IPS DF 6.9 (cell line): ENCODE data around the gene PROCA1.

Experiments used
- DNase-seq: peaks from one replicate; pipeline ENCODE4 v3.0.0-alpha.2; 2013; ENCODE audit warnings: low read depth, low spot score
- H3K27ac ChIP-seq: one replicate; pipeline ENCODE4 v1.5.1; 2013; ENCODE audit warnings: low read length, control low read depth
- H3K27me3 ChIP-seq: 2 replicates; pipeline ENCODE4 v1.6.1; 2013; ENCODE audit warnings: mild to moderate bottlenecking, low read length; ENCODE audit not compliant: control insufficient read depth, insufficient read depth
- H3K36me3 ChIP-seq: 2 replicates; pipeline ENCODE4 v1.6.1; 2013; ENCODE audit warnings: low read length; ENCODE audit not compliant: control insufficient read depth, insufficient read depth
- H3K4me1 ChIP-seq: 2 replicates; pipeline ENCODE4 v1.6.1; 2013; ENCODE audit warnings: low read length; ENCODE audit not compliant: control insufficient read depth, insufficient read depth
- H3K4me3 ChIP-seq: 2 replicates; pipeline ENCODE4 v1.5.1; 2013; ENCODE audit warnings: mild to moderate bottlenecking, low read length
- H3K9me3 ChIP-seq: 2 replicates; pipeline ENCODE4 v1.6.1; 2013; ENCODE audit warnings: low read length, inconsistent platforms; ENCODE audit not compliant: control insufficient read depth, insufficient read depth
- WGBS: extraction: QIAGEN DNeasy Blood & Tissue Kit; methylation state at CpG from one replicate; pipeline ENCODE4 v1.1.7; 2013; ENCODE audit warnings: mixed read lengths, missing lambda C conversion rate; ENCODE audit not compliant: insufficient read length, insufficient coverage; 5-methylcytosine and 5-hydroxymethylcytosine counted together

Gene PROCA1

DNA sequence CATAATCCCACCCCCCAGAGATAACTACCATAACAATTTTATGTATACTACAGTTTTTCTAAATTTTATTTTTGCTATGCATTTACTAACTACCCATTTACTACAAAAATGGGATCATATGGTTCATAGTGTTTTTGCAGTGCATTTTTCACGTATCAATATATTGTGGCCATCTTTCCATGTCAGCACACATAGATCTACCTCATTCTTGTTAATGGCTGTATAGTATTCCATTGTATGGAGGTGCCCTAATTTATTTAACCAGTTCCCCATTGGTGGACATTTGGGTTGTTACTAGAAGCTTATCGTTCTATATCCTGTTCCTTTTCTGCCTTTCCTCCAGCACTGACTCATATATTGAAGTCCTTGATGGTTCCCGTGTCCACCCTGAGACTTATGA, 22.7 kb downstream of the PROCA1 start:
- Histone ChIP-seq H3K9me3 (no peaks in the 10 kb centered on the region), H3K4me3 (no peak overlapping the region), H3K4me1 (no peaks in the 10 kb centered on the region), H3K27me3 (no peaks in the 10 kb centered on the region), H3K27ac (no peak overlapping the region), H3K36me3 (peaks cover 41% of the 10 kb centered on the region)
- no peak for DNase-seq
- WGBS: no CpG with 5 or more reads among the region's 3 CpGs

- no peak for DNase-seq
- Histone ChIP-seq H3K4me1 (no peaks in the 10 kb centered on the region), H3K27ac (no peak overlapping the region), H3K36me3 (peaks cover 38% of the 10 kb centered on the region), H3K9me3 (no peaks in the 10 kb centered on the region), H3K27me3 (no peaks in the 10 kb centered on the region), H3K4me3 (no peak overlapping the region)
- 100% methylated on average over 1 of the region's 4 CpGs for WGBS
Measured at GRCh38 chr17:28688481-28688880, 23.2 kb downstream of the PROCA1 start.

DNA sequence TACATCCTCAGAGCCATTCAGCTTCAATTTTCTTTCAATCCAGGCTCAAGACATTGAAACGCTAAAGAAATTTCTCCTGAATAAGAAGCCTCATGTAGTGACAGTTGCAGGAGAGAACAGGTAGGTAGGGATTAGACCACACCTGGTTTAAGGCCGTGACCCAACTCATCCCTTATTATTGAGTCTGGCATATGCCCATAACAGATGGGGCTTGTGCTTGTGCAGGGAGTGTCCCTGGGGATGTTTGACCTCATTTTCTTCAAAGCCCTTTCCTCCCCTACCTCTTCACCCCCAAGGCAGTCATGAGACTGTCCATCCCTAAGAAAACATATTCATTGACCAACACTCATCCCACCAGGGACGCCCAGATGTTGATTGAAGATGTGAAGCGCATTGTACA, 25.4 kb downstream of the PROCA1 start:
- Histone ChIP-seq H3K4me3 (no peak overlapping the region), H3K9me3 (no peaks in the 10 kb centered on the region), H3K36me3 (peaks cover 60% of the 10 kb centered on the region), H3K27ac (no peak overlapping the region), H3K4me1 (no peaks in the 10 kb centered on the region), H3K27me3 (no peaks in the 10 kb centered on the region)
- WGBS: no CpG with 5 or more reads among the region's 4 CpGs
- no peak for DNase-seq

GRCh38 chr17:28685366-28685765, 26.3 kb downstream of the PROCA1 start:
- Histone ChIP-seq H3K27ac (no peak overlapping the region), H3K9me3 (no peaks in the 10 kb centered on the region), H3K27me3 (no peaks in the 10 kb centered on the region), H3K4me1 (no peaks in the 10 kb centered on the region), H3K36me3 (peaks cover 57% of the 10 kb centered on the region), H3K4me3 (no peak overlapping the region)
- DNase-seq: no peak
- no CpG with 5 or more reads among the region's 5 CpGs for whole genome bisulfite sequencing

DNA sequence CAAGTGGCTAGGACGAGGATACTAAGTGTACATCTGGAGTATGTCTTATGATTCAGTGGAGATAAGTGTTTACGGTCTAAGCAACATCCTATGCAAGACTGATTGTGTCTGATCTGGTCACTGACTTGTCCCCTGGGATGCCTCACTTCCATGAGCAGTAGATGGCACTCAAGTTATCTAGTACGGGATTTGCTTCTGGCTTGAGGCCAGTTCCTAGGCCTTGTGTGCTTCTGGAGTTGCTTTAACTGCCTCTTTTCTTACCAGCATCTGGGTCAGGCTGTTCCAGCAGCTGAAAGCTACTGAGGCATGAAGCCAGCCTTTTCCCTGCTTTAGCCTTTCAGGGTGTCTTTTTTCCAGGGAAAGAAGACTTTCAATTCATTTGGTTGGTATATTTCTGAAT, 26.7 kb downstream of the PROCA1 start:
- Histone ChIP-seq H3K27ac (no peak overlapping the region), H3K36me3 (peaks cover 57% of the 10 kb centered on the region), H3K4me1 (no peaks in the 10 kb centered on the region), H3K27me3 (no peaks in the 10 kb centered on the region), H3K4me3 (no peak overlapping the region), H3K9me3 (no peaks in the 10 kb centered on the region)
- DNase-seq: no peak
- WGBS: no CpG with 5 or more reads among the region's 3 CpGs

- DNase-seq: no peak
- Histone ChIP-seq H3K4me1 (no peaks in the 10 kb centered on the region), H3K27me3 (no peaks in the 10 kb centered on the region), H3K27ac (no peak overlapping the region), H3K36me3 (peaks cover 63% of the 10 kb centered on the region), H3K9me3 (no peaks in the 10 kb centered on the region), H3K4me3 (no peak overlapping the region)
- no CpG with 5 or more reads among the region's 11 CpGs for WGBS
Measured at GRCh38 chr17:28682655-28683054, 29.0 kb downstream of the PROCA1 start.

DNA sequence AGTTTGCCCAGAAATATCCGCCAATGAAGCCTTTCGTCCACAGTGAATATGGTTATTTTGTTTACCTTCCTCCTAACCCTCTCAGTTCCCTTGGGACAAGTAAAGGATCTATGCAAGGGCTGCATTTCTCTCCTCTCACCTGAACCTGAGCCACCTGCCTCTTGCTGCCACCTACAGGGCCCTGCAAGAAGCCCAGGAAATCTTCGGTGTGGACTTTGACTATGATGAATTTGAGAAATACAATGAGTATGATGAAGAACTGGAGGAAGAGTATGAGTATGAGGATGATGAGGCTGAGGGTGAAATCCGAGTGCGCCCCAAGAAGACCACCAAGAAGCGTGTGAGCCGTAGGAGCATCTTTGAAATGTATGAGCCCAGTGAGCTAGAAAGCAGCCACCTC, 35.7 kb downstream of the PROCA1 start:
- no peak overlapping the region for H3K27ac ChIP-seq
- H3K4me3 ChIP-seq: no peak overlapping the region
- no peaks in the 10 kb centered on the region for H3K4me1 ChIP-seq
- DNase-seq: no peak
- WGBS: no CpG with 5 or more reads among the region's 7 CpGs
- no peaks in the 10 kb centered on the region for H3K27me3 ChIP-seq
- no peaks in the 10 kb centered on the region for H3K9me3 ChIP-seq
- H3K36me3 ChIP-seq: peaks cover 50% of the 10 kb centered on the region

DNA sequence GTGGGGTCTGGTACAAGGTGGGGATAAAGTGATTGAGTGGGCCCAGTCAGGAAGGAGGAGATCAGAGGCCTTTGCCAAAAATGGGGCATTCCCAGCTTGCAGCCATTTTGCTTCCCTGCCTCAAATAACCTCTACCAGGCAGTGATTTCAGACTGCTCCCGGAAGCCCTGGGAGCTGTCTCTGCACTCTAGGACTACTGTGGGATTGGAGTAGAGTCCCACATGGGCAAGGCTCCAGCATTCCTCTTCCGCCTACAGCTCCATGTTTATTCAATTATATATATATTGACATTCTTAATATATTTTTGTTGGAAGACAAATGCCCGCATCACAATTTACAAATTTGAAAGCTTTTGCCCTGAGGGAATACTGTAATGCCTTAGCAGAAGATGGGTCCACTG, 36.2 kb downstream of the PROCA1 start:
- H3K27me3 ChIP-seq: no peaks in the 10 kb centered on the region
- no peak for DNase-seq
- H3K4me3 ChIP-seq: no peak overlapping the region
- H3K9me3 ChIP-seq: no peaks in the 10 kb centered on the region
- no peak overlapping the region for H3K27ac ChIP-seq
- no CpG with 5 or more reads among the region's 3 CpGs for WGBS
- H3K4me1 ChIP-seq: no peaks in the 10 kb centered on the region
- peaks cover 50% of the 10 kb centered on the region for H3K36me3 ChIP-seq

- H3K27me3 ChIP-seq: no peaks in the 10 kb centered on the region
- H3K4me3 ChIP-seq: no peak overlapping the region
- no peaks in the 10 kb centered on the region for H3K4me1 ChIP-seq
- peaks cover 20% of the 10 kb centered on the region for H3K36me3 ChIP-seq
- WGBS: no CpG with 5 or more reads among the region's 1 CpG
- no peak overlapping the region for H3K27ac ChIP-seq
- DNase-seq: no peak
- H3K9me3 ChIP-seq: no peaks in the 10 kb centered on the region
Measured at GRCh38 chr17:28669918-28670317, 41.8 kb downstream of the PROCA1 start.

- H3K36me3 ChIP-seq: peaks cover 3% of the 10 kb centered on the region; the same call in 1 of the 2 replicates
- H3K4me1 ChIP-seq: no peaks in the 10 kb centered on the region
- no peak overlapping the region for H3K27ac ChIP-seq
- H3K27me3 ChIP-seq: no peaks in the 10 kb centered on the region
- H3K9me3 ChIP-seq: no peaks in the 10 kb centered on the region
- H3K4me3 ChIP-seq: no peak overlapping the region
- WGBS: no CpG with 5 or more reads among the region's 1 CpG
- DNase-seq: no peak
Measured at GRCh38 chr17:28667870-28668269, 43.8 kb downstream of the PROCA1 start.

DNA sequence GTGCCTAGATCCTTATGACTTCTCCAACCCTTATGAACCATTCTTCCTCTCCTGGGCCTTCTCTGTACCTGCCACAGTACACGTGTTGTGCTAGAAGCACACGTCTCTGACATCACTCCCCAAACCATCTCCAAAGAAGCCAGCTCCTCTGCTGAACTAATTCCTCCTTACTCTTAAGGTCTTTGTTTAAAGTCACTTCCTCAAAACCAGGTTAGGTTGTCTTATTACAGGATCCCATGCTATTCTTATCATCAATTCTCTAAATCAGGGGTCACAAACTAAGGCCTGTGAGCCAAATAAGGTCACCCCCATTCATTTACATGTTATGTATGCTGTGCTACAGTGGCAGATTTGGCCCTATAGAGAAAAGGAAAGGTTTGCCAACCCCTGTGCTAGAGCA, 45.7 kb downstream of the PROCA1 start:
- DNase-seq: no peak
- H3K36me3 ChIP-seq: peaks cover under 1% of the 10 kb centered on the region; the same call in 1 of the 2 replicates
- H3K9me3 ChIP-seq: no peaks in the 10 kb centered on the region

More for the DNA sequence above, 45.7 kb downstream of the PROCA1 start:
- Histone ChIP-seq H3K4me3 (no peak overlapping the region), H3K4me1 (no peaks in the 10 kb centered on the region), H3K27me3 (no peaks in the 10 kb centered on the region), H3K27ac (no peak overlapping the region)
- no CpG with 5 or more reads among the region's 2 CpGs for WGBS
